ENCODE data around the gene NCOA6.
A peak's percentile ranks its signal among the peaks of the same experiment; 100 is the strongest.

NCOA6 gene

DNA sequence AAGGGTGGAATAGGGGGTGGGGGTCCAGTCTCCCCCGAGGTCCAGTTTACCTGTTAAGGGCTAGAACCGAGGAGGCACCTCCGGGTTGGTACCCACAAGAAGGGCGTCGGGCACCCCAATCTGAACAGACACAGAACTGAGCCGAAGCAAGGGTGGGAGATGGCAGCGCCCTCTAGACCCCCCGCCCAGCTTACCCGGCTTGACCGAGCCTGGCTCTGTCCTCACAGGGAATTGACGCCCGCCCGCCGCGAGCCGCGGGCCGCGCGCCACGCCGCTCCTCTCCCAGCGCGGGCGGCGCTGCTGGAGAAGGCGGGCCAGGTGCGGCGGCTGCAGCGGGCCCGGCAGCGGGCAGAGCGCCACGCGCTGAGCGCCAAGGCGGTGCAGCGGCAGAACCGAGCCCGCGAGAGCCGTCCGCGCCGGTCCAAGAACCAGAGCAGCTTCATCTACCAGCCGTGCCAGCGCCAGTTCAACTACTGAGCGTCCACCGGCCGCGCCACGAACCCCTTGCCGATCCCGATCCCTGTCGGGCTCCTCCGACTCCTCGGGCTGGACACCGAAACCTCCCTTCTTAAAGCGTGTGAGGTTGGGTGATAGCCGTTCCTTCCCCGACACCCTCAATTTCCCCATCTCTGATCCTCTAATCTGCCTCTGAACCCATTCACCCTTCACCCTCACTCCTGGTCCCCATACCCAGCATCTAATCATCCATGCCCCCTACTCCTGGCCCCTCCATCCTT, 115.5 kb downstream of the NCOA6 start:
- DNase-seq (ENCODE audit: low spot score in 2 of 2) (no peak), ATAC-seq (peak; percentile 14)
- Mint-ChIP-seq H3K4me3 (peak overlapping the region; percentile 79), H3K4me1 (peaks cover 56% of the 10 kb centered on the region), H3K9me3 (no peaks in the 10 kb centered on the region), H3K36me3 (peaks cover 48% of the 10 kb centered on the region), H3K27ac (peak overlapping the region; percentile 91)

DNA sequence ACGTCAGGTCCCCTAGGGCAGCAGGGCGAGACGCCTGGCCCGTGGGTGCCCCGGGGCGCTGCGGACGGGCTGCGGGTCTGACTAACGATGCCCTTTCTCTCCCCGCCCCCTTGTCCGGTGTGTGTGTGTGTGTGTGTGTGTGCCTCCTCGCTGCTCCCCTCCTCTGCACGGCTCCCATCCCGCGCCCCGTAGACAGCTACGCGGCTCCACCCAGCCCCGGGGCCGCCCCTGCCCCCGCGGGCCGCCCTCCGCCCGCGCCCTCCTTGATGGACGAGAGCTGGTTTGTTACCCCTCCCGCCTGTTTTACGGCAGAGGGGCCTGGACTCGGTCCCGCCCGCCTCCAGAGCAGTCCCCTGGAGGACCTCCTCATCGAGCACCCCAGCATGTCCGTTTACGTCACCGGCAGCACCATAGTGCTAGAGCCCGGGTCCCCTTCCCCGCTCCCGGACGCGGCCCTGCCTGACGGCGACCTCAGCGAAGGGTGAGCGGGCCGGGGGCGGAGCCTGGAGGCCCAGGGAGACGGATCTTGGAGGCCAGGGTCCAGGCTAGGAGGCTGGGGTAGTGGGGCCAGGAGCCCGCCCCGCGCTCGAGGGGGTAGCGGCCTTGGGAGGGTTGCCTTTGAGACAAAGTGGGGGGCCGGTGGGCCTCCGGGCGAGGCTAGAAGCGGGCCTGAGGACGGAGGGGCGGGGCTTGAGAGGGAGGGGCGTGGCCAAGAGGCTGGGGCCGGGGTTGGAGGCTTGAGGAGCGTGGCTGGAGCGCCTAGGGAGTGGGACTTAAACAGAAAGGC, 116.2 kb downstream of the NCOA6 start:
- H3K27ac Mint-ChIP-seq: peak overlapping the region; percentile 91
- ATAC-seq: peak; percentile 83
- H3K4me1 Mint-ChIP-seq: peaks cover 62% of the 10 kb centered on the region
- H3K9me3 Mint-ChIP-seq: no peaks in the 10 kb centered on the region
- peak; percentile 80 to 96 for DNase-seq (ENCODE audit: low spot score in 2 of 2)
- H3K4me3 Mint-ChIP-seq: peak overlapping the region; percentile 79
- H3K36me3 Mint-ChIP-seq: peaks cover 43% of the 10 kb centered on the region

DNA sequence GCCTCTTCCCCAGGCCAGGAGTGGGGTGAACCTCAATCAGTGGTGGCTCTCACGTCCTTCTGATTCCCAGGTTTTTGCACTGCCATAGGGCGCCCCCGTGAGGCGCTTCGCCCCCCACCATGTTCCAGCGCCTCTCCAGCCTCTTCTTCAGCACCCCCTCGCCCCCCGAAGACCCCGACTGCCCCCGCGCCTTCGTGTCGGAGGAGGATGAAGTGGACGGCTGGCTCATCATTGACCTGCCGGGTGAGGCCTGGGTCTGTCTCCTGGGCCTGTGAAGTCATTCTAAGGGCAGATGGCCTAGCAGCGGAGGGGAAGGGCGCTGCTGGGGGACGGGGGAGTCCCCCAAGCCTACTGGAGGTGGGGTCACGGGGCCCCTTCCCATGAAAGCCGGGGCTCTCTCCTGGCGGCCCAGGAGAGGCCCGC, 116.8 kb downstream of the NCOA6 start:
- peak overlapping the region; percentile 79 for H3K4me3 Mint-ChIP-seq
- H3K4me1 Mint-ChIP-seq: peaks cover 64% of the 10 kb centered on the region
- peak overlapping the region; percentile 91 for H3K27ac Mint-ChIP-seq
- ATAC-seq (peak; percentile 15), DNase-seq (ENCODE audit: low spot score in 2 of 2) (peak in 1 of 2 donors; percentile 82)
- no peaks in the 10 kb centered on the region for H3K9me3 Mint-ChIP-seq
- peaks cover 41% of the 10 kb centered on the region for H3K36me3 Mint-ChIP-seq

DNA sequence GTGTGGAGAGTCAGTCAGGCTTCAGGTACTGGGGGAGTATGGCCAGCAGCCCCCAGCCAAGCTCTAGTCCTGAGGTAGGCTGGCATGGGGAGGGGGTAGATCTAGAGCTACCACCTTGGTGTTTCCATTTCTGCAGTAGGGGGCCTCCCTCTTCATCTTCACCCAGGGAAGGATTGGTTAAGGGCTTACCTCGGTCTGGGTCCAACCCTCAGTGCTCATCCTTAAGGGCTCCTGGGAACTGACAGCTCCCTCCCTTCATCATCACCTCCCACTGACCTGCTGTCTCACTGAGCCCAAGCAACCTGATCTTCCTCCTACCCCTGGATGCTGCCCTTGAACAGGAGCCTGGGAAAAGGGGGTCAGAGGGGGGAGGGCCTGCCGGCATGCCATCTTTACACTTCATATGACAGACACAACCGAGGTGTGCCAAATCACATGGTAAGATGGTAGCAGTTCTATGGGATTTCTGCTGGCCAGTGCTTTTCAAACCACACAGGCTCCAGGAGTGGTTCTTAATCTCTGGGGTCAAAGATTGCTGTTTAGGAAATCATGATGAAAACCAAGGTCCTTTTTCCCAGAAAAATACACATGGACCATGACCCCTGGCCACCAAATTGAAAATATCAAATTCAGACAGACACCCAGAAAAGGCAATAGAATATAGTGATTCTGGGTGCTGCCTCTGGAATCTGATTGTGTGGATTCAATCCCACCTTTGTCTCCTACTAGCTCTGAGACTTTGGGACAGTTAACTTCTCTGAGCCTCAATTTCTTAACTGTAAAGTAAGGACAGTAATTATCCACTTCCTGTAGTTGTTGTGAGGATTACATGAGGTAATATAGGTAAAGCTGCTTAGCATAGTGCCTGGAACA, 118.3 kb downstream of the NCOA6 start:
- H3K9me3 Mint-ChIP-seq: no peaks in the 10 kb centered on the region
- peaks cover 60% of the 10 kb centered on the region for H3K4me1 Mint-ChIP-seq
- peaks cover 31% of the 10 kb centered on the region for H3K36me3 Mint-ChIP-seq
- H3K4me3 Mint-ChIP-seq: no peak overlapping the region
- DNase-seq (ENCODE audit: low spot score in 2 of 2) (no peak), ATAC-seq (no peak)
- peak overlapping the region; percentile 8 for H3K27ac Mint-ChIP-seq

DNA sequence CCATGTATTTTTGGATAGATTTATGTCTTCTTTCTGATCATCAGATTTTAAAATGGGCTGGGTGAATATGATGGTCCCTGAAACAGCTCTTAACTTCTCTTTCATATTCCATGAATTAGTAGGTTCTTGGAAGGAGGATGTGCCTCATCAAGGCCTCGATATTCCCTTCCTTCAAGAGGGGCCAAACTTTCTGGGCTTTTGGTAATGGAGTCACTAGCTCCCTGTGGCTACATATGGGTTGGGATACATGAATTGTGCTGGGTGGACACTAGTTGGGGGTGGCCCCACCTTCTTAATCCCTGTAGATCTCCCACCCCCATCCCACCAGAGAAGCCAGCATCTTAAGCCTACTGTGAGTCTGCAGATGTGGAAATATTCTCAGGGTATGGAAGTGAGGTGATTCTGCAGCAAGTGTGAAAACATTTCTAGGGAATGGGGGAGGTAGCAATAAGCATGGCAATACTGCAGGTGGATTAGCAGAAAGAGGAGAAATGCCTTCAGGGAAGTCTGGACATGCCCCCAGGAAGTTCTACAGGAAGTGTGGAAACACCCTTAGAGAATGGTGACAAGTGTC, 119.1 kb downstream of the NCOA6 start:
- ATAC-seq: no peak
- Mint-ChIP-seq H3K4me1 (peaks cover 53% of the 10 kb centered on the region), H3K9me3 (no peaks in the 10 kb centered on the region), H3K4me3 (no peak overlapping the region), H3K36me3 (peaks cover 23% of the 10 kb centered on the region), H3K27ac (peak overlapping the region; percentile 8)
- no peak for DNase-seq (ENCODE audit: low spot score in 2 of 2)

DNA sequence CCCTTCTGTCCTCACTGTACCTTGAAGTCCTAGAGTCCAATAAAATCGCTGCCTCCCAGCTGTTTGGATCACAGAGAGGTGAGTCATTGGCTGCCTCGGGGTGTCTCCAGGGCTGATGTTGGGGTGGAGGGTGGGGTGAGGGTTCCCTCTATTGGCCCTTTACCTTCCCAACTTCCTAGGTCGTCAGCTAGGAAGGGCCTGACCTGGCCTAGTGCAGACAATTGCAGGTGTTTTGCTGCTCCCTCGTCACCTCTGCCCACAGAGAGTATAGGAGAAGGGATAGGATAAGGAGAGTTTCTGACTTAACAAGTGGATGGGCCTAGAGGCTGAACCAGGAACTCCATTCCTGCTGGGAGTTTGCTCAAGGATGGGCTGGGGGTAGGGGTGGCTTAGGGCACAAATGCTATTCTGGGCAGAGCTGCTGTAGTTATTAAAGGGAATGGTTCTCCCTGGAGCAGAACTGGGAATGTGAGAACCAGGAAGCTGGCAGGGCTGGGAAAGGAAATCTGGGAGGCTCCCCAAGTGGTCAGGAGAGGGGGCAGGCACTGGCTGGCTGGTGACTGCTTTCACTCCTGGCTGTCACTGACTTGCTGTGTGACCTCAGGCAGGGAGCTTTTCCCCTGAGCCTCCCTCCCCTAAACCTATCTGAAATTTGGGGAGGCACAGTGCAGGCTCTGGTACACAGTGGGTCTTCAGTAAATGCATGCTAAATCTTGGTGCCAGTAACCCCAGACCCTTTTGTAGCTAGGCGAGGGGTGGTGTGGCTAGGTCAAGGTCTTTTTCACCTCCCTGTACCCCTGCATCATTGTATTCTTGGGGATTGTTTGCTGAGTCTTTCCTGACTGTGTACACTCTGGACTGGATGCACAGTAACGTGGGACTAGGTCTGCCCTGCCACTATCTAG, 119.8 kb downstream of the NCOA6 start:
- no peaks in the 10 kb centered on the region for H3K9me3 Mint-ChIP-seq
- peak overlapping the region; percentile 95 for H3K4me3 Mint-ChIP-seq
- peaks cover 23% of the 10 kb centered on the region for H3K36me3 Mint-ChIP-seq
- DNase-seq (ENCODE audit: low spot score in 2 of 2): no peak
- peaks cover 50% of the 10 kb centered on the region for H3K4me1 Mint-ChIP-seq
- no peak overlapping the region for H3K27ac Mint-ChIP-seq
- ATAC-seq: no peak

DNA sequence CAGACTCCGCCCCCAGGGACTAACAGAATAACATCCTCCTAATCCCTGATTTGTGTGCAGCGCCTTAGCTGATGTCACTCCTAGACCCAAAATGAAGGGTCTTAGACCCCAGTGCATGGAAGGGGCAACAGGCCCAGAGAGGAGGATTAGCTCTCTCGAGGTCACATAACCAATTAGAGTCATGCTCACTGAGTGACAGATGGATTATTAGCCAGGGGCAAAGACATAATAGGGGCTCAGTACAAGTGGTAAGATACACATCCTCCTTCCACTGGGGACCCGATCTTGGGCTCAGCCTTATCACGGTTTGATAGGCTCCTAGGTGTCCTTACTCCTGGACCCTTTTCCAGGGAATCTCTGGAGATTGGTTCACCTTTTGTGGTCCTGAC, 120.4 kb downstream of the NCOA6 start:
- Mint-ChIP-seq H3K4me1 (peaks cover 43% of the 10 kb centered on the region), H3K36me3 (peaks cover 23% of the 10 kb centered on the region), H3K4me3 (peak overlapping the region; percentile 95), H3K27ac (peak overlapping the region; percentile 96), H3K9me3 (no peaks in the 10 kb centered on the region)
- ATAC-seq: no peak
- no peak for DNase-seq (ENCODE audit: low spot score in 2 of 2)

DNA sequence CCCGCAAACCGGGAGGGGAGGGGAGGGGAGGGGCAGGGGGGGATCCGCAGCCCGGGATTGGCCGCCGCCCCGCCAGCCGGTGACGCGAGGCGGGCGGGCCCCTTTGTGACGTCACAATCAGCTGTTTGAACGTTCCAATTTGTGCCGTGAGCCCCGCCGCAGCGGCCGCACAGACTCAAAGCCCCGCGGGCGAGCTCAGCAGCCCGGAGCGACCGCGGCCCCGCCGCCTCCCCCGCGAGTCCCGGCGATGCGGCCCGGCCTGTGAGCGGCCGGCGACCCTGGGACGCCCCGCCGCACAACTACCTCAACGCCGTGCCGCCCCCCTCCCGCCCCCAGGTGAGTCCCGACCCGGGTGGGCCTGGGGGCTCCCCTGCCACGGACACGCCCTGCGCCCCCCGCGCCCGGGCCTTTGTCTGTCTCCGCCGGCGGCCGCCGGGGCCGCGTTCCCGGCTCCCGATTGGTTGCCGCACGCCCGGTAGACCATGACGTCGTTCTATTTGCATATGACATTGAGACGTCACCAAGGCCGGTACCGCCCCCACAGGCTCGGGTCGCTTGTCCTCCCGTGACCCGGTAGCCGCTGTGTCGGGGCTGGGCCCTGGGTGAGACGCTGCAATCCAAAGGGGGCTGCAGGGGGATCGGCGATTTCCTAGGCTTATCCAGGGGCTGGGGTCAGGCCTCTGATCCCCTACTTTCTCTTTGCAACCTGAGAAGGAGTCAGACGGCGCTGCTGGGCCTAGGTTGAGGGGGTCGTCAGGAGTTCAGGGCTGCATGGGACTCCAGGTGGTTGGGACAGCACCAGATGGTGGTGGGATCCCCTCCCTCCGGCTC, 121.1 kb downstream of the NCOA6 start, which contains the start of gene TP53INP2:
TP53INP2 (plus strand) TSS at position 168 of the 831 bp plus-strand sequence. CDS start 4,396 bp downstream, outside the sequence.
- peak within 1 kb of the TSS; percentile 96 for H3K27ac Mint-ChIP-seq
- peak within 1 kb of the TSS; percentile 95 for H3K4me3 Mint-ChIP-seq
- peaks cover 43% of the 10 kb centered on the region for H3K4me1 Mint-ChIP-seq
- H3K9me3 Mint-ChIP-seq: no peaks in the 10 kb centered on the region
- H3K36me3 Mint-ChIP-seq: peaks cover 21% of the 10 kb centered on the region
- peak; percentile 68 for ATAC-seq
- peak; percentile 70 to 89 for DNase-seq (ENCODE audit: low spot score in 2 of 2)

DNA sequence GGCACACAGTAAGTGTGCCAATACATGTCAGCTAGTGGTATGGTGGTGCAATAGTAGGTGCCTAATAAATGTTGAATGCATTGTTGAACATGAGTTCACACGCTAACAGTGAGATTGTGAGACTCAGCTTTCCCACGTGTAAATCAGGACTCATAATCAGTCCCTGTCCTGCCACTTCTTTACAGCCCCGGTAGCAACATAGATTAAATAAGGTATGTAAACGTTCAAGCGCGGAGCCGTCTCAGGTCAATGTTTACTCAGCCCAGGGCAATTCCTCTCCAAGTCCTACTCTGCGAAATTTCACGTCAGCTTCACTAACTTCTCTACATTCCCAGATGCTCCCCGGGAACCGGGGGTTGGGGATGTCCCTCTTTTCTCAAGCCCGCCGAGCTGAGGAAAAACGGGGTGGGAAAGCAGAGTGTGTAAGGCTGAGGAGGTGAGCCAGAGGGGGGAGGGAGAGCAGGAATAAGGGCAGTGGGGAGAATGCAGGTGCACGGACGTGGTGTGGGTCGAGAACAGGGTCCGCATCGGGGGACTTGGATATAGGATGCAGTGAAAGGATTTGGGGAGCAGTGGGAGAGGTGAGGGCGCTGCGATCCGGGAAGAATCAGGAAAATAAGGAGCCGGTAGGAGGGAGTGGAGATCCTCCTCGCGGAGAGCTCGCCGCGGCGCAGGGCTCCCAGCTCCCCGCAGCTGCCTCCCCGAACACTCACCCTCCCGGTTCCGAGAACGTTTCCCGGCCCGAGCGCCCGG, 121.9 kb downstream of the NCOA6 start:
- peak; percentile 3 for ATAC-seq
- H3K36me3 Mint-ChIP-seq: peaks cover 13% of the 10 kb centered on the region
- DNase-seq (ENCODE audit: low spot score in 2 of 2): peak in 1 of 2 donors; percentile 64
- H3K4me1 Mint-ChIP-seq: peaks cover 39% of the 10 kb centered on the region
- peak overlapping the region; percentile 96 for H3K27ac Mint-ChIP-seq
- no peaks in the 10 kb centered on the region for H3K9me3 Mint-ChIP-seq
- H3K4me3 Mint-ChIP-seq: peak overlapping the region; percentile 95

DNA sequence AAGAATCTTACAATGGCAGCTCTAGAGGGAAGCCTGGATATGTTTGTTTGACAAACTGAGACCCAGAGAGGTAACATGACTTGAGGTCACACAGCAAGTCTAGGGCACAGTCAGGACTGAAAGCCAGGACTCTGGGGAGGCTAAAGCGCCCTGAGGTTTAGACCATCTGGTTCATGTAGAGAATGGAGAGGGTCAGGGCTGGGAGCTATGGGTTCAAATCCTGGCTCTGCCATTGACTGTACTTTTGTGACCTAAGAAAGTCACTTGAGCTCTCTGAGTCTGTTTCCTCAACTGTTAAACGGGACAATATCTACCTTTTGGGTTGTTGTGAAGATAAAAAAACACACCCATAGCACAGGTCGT, 122.4 kb downstream of the NCOA6 start:
- DNase-seq (ENCODE audit: low spot score in 2 of 2) (no peak), ATAC-seq (no peak)
- Mint-ChIP-seq H3K9me3 (no peaks in the 10 kb centered on the region), H3K36me3 (peaks cover 13% of the 10 kb centered on the region), H3K4me3 (peak overlapping the region; percentile 95), H3K4me1 (peaks cover 34% of the 10 kb centered on the region), H3K27ac (peak overlapping the region; percentile 96)

DNA sequence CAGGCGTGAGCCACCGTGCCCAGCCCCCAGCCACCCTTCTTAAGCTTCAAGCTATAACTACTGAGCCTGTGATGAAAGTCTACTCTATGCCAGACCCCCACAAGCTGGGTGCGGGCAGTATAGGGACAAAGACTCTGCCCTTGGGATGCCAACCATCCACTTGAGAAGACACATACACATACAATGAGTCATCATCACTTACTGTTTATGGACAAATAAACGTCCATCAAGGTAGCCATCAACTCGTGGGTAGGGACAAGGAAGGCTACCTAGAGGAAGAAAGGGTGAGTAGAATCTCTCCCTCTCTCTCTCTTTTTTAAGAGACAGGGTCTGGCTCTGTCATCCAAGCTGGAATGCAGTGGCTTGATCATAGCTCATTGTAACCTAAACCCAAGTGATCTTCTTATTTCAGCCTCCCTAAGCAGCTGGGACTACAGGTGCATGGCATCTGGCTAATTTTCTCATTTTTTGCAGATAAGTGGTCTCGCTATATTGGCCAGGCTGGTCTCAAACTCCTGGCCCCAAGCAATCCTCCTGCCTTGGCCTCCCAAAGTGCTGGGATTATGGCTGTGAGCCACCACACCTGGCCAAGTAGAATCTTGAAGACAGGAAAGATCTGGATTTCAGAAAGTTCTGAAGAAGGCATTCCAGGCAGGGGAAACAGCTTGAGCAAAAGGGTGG, 123.9 kb downstream of the NCOA6 start:
- Mint-ChIP-seq H3K4me1 (peaks cover 33% of the 10 kb centered on the region), H3K9me3 (no peaks in the 10 kb centered on the region), H3K4me3 (no peak overlapping the region), H3K27ac (no peak overlapping the region), H3K36me3 (peaks cover 13% of the 10 kb centered on the region)
- ATAC-seq (no peak), DNase-seq (ENCODE audit: low spot score in 2 of 2) (no peak)

DNA sequence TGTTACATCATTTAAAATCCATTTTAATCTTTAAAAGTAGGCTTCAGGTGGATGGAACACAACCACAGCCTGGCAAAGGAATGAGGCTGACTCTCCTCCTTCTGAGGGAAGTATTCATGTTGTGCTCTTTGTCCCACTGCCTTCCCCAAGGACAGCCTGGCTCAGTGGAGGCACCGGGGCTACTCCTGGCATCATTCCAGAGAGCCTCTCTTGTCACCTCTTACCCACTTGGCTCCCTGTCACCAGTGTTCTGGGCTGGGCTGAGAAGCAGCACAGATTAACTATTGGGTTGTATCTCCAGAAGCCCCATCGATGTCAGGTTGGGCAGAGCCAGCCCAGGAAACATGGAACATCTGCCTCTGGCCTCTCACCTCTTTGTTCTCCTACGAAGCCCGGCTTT, 132.0 kb downstream of the NCOA6 start:
- Mint-ChIP-seq H3K4me3 (no peak overlapping the region), H3K4me1 (no peaks in the 10 kb centered on the region), H3K9me3 (no peaks in the 10 kb centered on the region), H3K27ac (no peak overlapping the region), H3K36me3 (no peaks in the 10 kb centered on the region)
- DNase-seq (ENCODE audit: low spot score in 2 of 2) (no peak), ATAC-seq (no peak)

All from stimulated activated effector memory CD8-positive, alpha-beta T cell treated with anti-CD3 and anti-CD28 coated beads, Interleukin-12 subunit alpha, Interleukin-12 subunit beta, amount 100 ng/mL, for 72 hours (primary cell).